Dedifferentiated amniotic fluid mesenchymal stem cell (primary cell): ENCODE measurements around the gene GPC3.
"Not testable (repeated sequence)": the region's sequence is repeated elsewhere in the genome, so short reads cannot be mapped to it uniquely, and the experiment has no call there.

Source experiments
- DNase-seq: peaks from one replicate; pipeline ENCODE4 v3.0.0-alpha.2; 2016; ENCODE audit errors: extremely low spot score

GPC3 gene

GRCh38 chrX:133888084-133888483, 97.3 kb downstream of the GPC3 start:
- not testable (repeated sequence) for DNase-seq

GRCh38 chrX:133884430-133885394, 100.7 kb downstream of the GPC3 start:
- DNase-seq, result no peak

GRCh38 chrX:133881893-133882292, 103.5 kb downstream of the GPC3 start:
- no peak for DNase-seq

- DNase-seq, result no peak
Observed at GRCh38 chrX:133881007-133881406, 104.4 kb downstream of the GPC3 start.

GRCh38 chrX:133880032-133880443, 105.4 kb downstream of the GPC3 start:
- DNase-seq, result no peak

- DNase-seq, result no peak
Observed at GRCh38 chrX:133878710-133879109, 106.7 kb downstream of the GPC3 start.

GRCh38 chrX:133876646-133877045, 108.7 kb downstream of the GPC3 start:
- no peak for DNase-seq

- no peak for DNase-seq
Observed at GRCh38 chrX:133869270-133869669, 116.1 kb downstream of the GPC3 start.

GRCh38 chrX:133868682-133869081, 116.7 kb downstream of the GPC3 start:
- no peak for DNase-seq

GRCh38 chrX:133868250-133868649, 117.1 kb downstream of the GPC3 start:
- no peak for DNase-seq

GRCh38 chrX:133865761-133866471, 119.5 kb downstream of the GPC3 start:
- DNase-seq, result no peak

GRCh38 chrX:133864236-133864635, 121.2 kb downstream of the GPC3 start:
- no peak for DNase-seq

GRCh38 chrX:133859860-133860259, 125.5 kb downstream of the GPC3 start:
- DNase-seq, result peak; percentile 26

- no peak for DNase-seq
Observed at GRCh38 chrX:133859336-133859735, 126.1 kb downstream of the GPC3 start.

GRCh38 chrX:133857640-133858269, 127.6 kb downstream of the GPC3 start:
- no peak for DNase-seq

GRCh38 chrX:133856819-133857218, 128.6 kb downstream of the GPC3 start:
- DNase-seq, result no peak

GRCh38 chrX:133854290-133854689, 131.1 kb downstream of the GPC3 start:
- no peak for DNase-seq

- no peak for DNase-seq
Observed at GRCh38 chrX:133852837-133853356, 132.5 kb downstream of the GPC3 start.

- DNase-seq, result no peak
Observed at GRCh38 chrX:133852401-133852800, 133.0 kb downstream of the GPC3 start.

GRCh38 chrX:133850399-133850798, 135.0 kb downstream of the GPC3 start:
- DNase-seq, result no peak

GRCh38 chrX:133849676-133850075, 135.7 kb downstream of the GPC3 start:
- DNase-seq, result no peak

GRCh38 chrX:133847340-133847994, 137.9 kb downstream of the GPC3 start:
- no peak for DNase-seq
